HG03139 (cell line): ENCODE data around the gene ARHGEF16.

Experiments used
- ATAC-seq: cut with Tn5 transposase; IDR thresholded peaks from one replicate; pipeline ENCODE4 v1.9.1; 2021; ENCODE audit not compliant: unreplicated experiment

ARHGEF16 gene

GRCh38 chr1:3467096-3468036, 12.9 kb downstream of the ARHGEF16 start:
- no peak for ATAC-seq

DNA sequence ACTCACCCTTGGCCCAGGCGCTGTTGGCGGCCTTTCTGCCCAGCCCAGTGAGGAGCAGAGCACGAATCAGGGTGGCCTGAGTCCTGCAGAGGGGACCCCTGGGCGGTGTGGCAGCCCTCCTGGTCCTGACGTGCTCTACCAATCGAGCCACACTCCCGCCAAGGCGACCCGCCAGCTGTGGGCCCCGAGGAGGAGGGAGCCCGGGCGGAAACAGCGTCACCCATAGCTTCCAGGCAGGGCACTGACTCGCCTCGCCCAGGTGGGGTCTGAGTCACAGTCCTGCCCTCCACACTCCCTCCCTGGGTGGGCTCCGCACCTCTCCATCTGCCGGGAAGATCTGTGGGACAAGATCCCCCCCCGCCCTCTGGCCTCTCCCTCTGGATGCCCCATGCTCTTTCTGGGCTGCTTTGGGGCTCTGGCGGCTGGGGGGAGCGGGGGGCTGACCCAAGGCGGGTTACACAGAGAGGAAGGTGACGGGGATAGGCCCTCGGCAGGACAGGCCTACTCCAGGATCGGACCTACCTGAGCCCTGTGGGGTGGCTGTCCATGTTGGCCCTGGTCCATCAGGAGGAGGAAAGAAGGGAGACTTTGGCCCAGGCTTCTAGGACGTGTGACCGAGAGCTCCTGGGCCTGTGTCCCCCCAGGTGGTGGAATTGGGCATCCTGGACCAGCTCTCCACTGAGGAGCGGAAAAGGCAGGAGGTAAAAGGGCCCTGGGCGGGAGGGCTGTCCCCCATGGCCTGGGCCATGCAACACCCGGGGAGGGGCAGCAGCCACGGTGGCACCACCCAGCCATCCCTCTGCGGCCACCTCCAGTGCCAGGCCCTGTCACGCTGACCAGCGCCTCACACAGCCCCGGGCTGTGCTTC, 14.0 kb downstream of the ARHGEF16 start:
- no peak for ATAC-seq

GRCh38 chr1:3469104-3469848, 14.8 kb downstream of the ARHGEF16 start:
- ATAC-seq = no peak

DNA sequence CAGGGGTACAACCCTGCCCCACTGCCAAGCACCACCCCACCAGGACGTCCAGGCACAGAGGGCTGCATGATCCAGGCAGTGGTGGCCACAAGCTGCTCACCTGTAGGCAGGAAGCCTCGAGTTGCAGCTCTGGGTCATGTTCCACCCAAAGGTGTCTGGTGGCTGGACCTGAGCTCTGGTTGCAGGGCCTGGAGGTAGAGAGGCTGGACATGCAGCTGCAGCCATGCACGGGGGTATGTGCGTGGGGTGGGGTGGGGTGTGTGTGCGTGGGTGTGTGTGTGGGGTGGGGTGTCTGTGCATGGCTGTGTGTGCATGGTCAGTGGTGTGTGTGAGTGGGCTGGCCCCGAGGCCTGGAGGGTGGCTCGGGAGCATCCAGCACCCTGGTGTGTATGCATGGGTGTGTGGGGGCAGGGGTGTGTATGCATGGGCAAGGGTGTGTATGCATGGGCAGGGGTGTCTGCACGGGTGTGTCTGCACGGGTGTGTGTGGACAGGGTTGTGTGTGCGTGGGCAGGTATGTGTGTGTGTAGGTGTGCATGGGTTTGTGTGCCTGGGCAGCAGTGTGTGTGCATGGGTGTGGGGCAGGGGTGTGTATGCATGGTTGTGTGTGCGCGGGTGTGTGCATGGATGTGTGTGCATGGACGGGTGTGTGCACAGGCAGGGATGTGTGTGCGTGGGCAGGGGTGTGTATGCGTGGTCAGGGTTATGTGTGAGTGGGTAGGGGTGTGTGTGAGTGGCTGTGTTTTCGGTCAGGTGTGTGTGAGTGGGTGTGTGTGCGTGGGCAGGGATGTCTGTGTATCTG, 15.6 kb downstream of the ARHGEF16 start:
- no peak for ATAC-seq

DNA sequence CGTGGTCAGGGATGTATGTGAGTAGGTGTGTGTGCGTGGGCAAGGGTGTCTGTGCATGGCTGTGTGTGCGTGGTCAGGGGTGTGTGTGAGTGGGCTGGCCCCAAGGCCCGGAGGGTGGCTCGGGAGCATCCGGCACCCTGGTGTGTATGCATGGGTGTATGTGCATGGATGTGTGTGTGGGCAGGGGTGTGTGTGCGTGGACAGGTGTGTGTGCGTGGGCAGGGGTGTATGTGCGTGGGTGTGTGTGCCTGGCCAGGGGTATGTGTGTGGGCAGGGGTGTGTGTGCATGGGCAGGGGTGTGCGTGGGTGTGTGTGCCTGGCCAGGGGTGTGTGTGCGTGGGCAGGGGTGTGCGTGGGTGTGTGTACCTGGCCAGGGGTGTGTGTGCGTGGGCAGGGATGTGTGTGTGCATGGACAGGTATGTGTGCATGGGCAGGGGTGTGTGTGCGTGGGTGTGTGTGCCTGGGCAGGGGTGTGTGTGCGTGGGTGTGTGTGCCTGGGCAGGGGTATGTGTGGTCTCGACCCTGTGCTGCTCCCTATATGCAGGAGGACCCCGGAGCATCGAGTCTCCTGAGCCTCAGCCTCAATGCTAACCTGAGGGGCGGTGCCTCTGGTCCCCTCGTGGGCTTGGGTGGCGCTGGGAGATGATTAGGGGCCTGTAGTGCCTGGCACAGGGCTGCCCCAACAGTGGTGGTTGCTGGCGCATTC, 16.3 kb downstream of the ARHGEF16 start:
- ATAC-seq = no peak

DNA sequence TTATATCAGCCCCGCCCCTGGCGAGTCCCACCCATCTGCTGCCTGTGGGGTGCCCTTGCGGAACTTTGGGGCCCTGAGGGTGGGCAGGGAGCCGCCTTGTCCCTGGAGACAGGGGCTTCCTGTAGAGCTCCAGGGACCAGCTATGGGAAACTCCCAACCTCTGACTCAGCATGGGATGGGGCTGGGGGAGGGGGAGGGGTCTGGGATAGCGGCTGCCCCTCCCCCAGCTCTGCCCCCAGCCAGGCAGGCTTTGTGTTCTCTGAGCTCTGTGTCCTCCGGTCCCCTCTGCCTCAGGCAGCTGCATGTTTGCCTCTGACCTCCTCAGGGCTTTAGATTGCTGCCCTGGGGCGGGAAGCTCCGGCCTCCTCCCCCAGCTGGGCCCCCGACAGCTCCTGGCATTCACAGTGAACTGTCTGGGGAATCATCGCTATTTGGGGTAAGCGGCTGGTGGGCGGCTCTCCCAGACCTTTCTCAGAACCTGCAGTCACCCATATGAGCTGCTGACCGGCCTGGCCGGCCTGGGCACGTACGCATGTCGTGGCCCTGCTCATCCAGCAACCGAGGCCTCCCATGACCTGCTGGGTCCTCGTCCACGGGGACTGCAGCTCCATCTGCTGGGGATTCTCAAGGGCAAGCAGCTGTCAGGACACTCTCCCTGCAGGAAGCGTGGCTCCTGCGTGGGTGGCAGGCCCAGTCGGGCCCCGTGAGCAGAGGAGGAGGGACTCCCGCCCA, 17.1 kb downstream of the ARHGEF16 start:
- no peak for ATAC-seq

DNA sequence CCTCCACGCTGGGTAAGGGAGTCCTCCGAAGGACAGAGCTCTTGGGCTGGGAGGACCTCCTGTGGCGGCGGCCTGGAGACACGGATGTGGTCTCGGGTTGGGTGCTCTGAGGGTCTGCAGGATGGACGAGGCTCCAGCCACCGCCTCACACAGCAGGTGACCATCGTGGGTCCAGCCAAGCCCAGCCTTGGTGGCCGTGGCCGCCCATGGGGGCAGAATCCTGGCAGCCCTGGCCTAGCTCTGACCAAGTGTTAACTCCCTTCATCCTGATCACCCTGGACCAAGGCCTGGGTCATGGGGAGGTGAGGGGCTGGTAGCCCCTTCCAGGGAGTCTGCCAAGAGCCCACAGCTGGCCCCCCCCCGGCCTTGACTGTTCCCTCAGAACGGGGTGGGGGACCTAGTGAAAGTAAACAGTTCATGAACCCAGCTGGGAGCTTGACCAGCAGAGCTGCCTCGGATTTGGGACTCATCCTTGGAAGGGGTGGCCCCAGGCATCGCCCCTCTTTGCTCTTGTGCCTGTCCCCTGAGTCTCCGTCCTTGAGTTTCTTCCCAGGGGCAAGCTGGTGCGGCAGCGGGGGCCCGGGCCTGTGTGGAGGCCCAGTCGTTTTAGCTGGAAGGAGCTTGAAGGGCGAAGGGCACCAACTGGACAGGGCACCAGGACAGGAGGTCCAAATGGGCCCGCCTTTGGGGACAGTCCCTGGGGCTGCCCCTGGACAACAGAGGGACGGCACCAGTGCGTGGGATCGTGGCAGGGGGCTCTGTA, 17.8 kb downstream of the ARHGEF16 start:
- ATAC-seq = no peak

- no peak for ATAC-seq
Observed at GRCh38 chr1:3472906-3473305, 18.4 kb downstream of the ARHGEF16 start.

DNA sequence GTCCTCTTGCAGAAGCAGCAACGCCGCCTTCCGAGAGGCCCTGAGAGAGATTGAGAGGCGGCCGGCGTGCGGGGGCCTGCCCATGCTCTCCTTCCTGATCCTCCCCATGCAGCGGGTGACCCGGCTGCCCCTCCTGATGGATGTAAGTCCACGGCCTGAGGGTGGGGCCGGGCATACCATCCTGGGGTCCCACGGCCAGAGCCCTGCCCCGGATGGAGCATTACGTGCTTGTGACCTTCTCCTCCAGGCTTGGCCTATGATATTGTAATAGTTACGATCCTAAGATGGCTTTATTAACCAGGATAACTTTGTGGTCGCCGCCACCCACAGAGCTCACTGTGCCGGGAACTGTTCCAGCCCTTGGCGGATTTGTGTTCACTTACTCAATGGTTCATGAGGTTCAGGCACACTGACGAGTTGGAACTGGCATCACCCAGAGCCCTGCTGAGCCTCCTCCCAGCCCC, 18.9 kb downstream of the ARHGEF16 start:
- no peak for ATAC-seq

DNA sequence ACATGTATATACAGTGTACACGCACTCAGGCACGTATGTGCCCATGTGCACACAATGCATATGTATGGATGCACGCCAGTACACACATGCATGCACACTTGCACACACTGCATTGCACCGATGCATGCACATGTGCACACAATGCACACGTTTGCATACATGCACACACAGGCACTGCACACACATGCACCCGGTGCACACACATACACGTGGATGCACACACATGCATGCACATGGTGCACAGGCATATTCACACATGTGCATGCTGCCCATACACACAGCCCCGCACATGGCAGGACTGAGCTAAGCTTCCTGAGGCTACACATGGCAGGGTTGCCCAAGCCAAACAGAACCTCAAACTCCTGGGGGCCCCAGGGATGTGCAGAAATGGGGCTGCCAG, 19.6 kb downstream of the ARHGEF16 start:
- ATAC-seq = no peak

DNA sequence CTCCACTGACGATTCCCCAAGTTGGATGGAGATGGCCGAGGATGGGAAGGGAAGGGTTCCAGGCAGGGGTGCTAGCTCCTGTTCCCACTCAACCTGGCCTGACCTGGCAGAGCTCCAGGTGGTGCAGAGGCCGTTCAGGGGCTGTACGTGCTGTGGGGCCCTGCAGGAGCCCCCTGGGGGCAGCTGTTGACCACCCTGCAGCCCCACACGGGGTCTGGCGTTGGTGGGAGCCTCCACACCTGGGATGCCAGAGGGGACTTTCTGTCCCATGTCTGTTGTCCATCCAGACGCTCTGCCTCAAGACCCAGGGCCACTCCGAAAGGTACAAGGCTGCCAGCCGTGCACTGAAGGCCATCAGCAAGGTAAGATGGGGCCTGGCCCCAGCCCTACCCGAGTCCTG, 20.0 kb downstream of the ARHGEF16 start:
- ATAC-seq = no peak

DNA sequence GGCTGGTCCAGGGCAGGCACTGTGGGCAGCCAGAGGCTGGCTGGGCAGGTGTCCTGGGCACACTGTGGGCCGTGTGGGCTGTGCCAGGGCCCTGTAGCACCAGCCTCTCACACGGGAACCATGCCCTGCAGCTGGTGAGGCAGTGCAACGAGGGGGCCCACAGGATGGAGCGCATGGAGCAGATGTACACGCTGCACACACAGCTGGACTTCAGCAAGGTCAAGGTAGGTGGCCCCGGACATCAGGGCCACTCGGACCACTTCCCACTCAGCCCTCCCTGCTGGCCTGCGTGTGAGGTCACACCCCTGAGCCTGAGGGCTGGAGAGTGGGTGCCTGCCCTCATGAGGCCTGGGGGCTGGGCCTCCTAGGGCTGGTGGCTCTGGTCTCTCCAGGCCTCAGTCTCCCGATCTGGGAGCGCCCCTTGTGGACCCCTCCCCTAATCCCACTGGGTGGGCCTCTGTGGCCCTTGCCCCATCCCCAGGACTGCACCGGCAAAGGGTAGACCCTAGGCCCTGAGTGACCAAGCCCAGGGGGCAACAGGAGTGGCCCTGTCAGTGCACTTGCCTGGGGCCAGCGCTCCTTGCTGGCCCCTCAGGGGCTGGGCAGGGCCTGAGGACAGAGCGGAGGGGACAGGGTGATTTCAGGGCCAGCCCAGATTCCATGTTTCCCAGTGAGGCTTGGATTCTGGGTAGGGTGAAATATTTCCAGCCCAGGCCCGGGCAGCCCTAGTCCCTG, 21.5 kb downstream of the ARHGEF16 start:
- no peak for ATAC-seq

DNA sequence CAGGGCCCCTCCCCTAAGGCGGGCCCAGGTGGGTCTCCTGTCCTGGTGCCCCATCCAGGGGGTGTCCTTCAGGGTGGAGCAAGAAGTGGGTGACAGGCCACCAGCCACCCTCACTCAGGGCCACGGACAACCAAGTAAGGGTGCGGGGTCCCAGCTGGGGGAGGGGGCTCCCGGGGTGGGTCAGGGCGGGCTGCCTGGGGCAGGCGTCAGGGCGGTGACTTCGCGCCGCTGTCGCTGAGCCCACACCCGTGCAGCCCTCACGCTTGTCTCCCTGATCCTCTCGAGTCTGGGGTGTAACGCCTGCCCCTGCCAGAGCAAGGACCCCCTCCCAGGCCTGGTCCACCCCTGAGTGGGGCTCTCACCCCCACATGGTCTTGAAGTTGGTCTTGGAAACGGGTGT, 22.2 kb downstream of the ARHGEF16 start:
- no peak for ATAC-seq

DNA sequence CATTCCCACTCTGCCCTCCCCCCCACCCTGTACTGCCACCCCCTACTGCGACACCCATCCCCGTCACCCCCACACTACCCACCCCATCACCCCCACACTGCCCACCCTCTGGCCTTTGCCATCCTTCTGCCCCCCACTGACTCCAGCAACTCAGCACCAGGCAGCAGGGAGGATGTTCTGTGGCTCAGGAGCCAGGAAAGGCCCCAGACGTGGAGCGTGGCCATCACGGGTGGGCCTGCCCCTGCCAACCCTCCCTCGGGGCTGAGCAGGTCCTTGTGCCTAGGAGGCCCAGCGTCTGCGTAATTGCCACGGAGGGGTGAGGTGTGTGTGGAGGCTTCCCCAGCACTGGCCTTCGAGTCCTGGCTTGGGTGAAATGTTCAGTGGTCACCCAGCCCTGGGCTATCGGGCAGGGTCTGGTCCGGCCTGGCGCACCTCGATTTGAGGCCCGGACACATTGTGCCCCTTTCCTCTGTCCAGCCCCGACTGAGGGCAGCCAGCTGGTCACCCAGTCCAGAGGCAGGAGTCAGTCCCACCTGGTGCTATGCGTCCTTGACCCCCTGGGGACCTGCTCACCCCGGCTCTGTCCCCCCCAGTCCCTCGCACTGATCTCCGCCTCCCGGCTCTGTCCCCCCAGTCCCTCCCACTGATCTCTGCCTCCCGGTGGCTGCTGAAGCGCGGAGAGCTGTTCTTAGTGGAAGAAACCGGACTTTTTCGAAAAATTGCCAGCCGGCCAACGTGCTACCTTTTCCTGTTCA, 23.0 kb downstream of the ARHGEF16 start:
- ATAC-seq = no peak

DNA sequence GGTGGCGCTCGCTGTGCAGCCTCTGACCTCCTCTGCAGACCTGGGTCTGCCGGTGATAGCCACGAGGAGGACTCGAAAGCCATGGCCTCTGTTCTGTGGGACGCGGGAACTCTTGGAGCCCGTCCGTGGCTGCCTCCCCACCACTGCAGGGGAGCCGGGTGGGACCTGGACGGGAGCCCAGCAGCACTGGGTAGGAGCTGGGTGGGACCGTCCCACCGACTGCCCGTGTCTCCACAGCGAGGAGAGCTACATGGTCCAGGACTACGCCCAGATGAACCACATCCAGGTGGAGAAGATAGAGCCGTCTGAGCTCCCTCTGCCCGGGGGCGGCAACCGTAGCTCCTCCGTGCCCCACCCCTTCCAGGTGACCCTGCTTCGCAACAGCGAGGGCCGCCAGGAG, 23.7 kb downstream of the ARHGEF16 start:
- no peak for ATAC-seq

DNA sequence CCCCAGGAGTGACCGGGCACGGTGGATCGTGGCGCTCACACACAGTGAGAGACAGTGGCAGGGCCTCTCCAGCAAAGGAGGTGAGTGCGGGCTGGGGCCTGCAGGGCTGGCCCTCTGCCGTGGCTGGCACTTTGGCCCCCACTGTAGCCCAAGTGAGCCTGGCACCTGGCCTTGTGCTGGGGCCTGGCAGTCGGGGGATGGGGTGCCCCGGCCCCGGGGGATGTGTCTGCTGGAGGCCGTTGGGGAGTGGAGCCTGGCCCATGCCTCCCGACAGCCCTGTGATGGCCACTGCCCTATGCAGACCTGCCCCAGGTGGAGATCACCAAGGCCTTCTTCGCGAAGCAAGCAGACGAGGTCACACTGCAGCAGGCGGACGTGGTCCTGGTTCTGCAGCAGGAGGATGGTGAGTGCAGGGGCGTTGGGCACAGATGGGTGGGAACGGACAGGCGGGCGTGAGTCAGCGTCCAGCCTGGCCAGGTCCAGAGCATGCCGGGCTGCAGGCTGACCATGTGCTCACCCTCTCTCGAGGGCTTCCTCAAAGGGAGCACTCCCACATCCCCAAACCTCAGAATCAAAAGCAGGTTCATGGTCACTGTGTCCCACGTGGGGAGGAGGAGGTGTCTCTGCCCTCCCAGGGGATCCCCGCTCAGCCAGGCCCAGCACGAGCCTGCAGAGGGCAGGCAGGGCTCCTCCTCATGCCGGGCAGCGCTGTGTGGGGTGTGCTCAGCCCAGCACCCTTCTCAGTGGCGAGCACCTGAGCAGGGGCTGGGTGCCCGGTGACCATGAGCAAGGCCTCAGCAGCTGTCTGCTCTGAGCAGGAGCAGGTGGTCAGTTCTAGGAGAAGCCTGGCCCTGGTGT, 25.3 kb downstream of the ARHGEF16 start:
- no peak for ATAC-seq
